HG03460 (cell line): Measurements from ENCODE around the gene CLHC1.
"Not testable (repeated sequence)": the region's sequence is repeated elsewhere in the genome, so short reads cannot be mapped to it uniquely, and the experiment has no call there.

Experiments used
- ATAC-seq: cut with Tn5 transposase; IDR thresholded peaks from one replicate; pipeline ENCODE4 v1.9.1; 2021; ENCODE audit not compliant: unreplicated experiment

The CLHC1 gene

DNA sequence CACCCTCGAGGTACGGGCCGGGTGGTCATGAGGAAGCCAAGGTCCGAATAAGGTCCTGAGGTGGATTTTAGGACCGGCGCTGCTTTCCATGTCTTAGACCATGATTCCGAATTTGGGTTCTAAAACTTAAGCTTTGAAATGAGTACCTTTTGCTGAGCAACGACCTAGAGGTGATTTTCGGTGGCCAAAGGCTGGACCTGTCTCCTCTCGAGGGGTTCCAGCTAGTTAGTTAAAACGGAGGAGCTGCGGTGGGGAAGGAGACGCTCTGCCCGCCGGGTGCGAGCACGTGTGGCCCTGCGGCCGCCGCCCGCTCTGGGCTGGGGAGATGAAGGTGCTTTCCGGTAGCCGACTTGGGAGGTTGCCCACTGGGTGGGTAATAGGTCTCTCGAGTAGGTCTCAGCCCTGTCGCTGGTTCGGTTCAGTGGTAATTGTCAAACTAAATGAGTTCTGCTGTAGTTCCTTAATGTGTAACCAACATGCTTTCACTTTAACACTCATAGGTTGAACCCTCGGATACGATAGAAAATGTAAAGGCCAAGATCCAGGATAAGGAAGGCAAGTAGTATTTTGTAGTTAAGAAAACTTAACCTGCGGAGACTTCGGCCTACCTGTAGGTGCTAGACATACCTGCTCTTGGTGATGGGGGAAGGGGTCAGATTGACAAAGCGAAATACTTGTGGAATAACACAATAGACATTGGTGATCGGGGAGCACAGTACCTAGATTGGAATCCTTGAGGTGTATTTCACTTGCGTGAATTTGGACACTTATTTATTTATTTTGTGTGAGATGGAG lies 967 bp upstream of the CLHC1 start:
- ATAC-seq: peak; percentile 37

DNA sequence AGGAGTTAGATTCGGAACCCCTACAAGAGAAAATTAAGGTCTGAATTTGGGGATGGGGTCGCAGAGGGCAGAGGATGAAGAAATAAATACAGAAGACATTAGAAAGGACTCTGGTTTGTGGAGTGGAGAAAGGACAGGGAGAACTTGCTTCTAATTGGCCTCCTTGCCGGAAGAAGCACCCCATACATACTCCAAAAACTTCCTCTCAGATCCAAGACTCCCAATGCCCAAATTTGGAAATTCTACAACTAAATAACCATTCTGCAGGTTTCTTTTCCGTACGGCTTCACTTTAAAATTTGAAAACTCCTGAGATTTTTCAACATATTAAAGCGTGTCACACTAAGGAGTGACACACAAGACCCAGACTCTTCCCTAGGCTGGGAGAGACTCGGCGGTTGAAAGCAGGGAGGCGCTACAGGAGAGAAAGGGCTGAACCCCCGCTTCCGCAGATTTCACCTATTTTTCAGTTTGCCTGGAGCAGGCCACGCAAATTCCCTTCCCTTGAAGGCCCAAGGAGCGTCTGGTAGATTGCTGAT lies 478 bp downstream of the CLHC1 start:
- no peak for ATAC-seq

DNA sequence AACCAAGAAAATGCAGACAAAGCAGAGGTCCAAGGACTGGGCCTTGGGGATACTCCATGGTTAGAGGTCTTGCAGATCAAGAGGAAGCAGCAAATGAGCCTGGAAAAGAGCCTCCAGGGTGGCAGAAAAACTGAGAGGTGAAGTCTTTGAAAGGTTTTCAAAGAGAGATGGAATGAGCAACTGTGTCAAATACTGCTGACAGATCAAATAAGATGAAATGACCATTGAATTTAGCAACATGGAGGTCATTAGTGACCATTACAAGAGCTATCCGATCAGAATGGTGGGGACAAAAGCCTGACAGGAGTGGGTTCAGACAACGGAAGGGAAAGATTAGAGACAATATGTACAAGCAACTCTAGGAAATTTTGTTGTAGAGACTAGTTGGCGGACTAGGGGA lies 1.5 kb downstream of the CLHC1 start:
- no peak for ATAC-seq

DNA sequence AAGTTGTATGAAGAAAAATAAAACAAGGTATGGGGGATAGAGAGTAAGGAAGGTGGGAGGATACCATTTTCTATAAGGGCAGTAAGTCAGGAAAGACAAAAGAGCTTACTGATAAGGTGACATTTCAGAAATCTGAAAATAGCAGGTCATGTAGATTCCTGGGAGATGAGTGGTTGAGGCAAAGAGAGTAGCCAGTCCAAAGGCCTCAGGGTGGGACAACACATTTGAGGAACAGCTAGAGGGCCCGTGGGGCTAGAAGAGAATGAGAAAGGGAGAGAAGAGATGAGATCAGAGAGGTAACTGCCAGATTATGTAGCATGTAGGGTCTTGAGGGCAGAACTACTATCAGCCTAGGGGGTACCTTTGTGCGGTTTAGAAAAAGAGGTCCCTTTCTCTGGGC lies 2.9 kb downstream of the CLHC1 start:
- ATAC-seq: no peak

DNA sequence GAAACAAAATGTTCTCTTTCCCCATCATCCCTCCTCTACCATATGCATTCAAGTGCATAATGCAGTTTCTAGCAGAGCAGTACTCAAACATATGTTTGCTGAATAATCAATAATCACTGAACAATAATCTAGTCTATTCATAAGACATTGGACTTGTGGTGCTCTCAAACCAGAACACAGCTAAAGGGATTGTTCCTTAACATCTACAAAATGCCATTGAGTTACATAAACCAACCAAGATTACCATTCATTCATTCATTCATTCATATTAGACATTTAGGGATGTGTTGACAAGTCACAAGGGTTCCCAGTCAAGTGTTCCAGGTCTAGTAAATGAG lies 3.9 kb downstream of the CLHC1 start:
- ATAC-seq: no peak

DNA sequence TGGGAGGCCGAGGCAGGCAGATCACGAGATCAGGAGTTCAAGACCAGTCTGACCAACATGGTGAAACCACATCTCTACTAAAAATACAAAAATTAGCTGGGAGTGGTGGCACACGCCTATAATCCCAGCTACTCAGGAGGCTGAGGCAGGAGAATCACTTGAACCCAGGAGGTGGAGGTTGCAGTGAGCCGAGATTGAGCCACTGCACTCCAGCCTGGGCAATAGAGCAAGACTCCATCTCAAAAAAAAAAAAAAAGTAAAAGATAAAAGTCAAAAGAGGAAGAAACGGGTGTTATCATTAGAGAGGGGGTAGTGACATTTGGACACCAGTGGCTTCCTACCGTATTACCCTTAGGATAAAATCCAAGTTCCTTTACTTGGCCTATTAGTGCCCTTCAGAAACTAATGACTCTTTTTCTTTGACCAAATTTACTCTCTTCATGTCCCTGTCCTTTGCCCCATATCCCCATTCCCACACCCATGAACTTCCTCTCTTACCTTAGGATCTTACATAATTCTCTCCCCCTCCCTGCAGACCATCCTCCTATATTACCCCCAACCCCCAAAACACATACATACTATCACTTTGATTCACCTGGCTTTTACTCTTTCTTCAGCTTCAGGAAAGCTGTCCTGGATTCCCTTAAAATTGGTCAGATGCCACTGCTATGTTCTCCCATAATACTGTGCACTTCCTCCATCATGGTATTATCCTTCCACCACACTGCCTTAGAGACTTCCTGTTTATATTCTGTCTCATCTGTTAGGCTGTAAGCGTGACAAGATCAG lies 4.5 kb downstream of the CLHC1 start:
- not testable (repeated sequence) for ATAC-seq

DNA sequence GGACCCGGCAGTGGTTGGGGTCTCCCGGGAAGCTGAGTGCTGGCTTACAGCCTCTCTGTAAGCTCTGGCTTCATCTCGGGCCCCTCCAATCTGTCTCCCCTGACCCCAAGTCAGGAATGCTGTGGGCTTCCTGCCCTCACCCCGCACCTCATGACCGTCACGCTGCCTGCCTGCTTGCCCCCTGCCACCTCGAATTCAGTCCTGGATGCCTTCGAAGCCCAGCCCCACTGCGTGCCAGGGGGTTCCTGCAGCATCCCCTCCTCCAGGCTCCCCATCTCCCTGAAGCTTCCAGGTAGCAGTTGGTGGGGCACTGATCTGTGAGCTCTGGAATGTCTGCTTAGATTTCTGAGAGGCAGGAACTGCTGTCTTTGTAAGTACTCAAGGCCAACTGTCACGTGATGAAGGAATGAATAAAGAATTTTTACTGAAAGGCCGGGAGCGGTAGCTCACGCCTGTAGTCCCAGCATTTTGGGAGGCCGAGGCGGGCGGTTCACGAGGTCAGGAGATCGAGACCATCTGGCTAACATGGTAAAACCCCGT lies 6.5 kb downstream of the CLHC1 start:
- no peak for ATAC-seq

DNA sequence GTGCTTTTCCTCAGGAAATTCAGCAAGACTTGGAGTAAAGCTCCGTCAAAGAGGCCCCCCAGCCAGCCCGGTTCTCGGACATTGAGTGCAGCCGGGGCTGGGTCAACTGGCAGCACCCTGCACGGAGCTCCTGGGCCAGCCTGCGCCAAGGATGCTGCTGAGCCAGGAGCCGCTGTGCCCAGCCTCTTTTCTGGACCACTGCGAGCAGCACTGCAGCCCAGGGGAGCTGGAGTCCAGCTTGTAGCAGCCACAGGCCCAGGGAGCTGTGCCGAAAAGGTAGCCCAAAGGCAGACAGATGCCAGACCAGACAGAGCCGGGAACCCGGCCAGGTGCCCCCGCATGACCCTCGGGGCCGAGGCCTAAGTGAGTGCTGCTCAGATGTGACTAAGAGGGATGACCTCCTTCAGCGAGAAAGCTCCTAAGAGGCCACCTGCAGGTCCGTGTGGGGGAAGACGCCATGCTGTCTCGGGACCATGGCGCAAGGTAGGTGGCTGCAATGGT lies 7.3 kb downstream of the CLHC1 start:
- ATAC-seq: no peak

DNA sequence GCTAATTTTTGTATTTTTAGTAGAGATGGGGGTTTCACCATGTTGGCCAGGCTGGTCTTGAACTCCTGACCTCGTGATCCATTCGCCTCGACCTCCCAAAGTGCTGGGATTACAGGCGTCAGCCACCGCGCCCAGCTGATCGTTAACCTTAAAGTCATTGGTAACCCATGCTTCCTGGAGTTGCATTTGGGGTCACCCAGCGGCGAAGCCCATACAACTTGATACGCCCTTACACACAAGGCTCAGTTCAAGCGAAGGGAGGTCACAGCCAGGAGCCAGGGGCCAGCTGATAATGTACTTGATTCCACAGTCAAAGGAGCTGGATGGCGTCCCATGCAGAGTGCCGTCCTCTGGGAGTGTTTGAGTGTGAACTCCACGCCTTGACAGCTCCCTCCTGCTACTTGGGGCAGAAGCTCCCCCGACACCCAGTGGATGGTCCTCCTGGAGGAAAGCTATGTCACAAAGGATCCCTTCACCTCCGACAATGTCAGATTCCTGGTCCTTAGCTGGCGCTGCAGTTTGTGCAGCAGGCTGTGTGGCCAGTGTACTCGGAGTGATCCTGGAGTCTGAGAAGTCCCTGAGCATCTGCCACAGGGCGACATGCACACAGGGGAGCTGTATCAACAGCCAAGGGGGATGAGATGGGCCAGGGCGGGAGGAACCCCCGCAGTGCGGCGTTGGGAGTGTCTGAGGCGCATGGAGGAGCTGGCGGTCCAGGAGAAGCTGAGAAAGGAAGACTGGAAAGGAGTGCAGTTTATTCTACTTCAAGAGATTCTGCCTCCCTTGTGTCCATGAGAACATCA lies 7.9 kb downstream of the CLHC1 start:
- no peak for ATAC-seq

DNA sequence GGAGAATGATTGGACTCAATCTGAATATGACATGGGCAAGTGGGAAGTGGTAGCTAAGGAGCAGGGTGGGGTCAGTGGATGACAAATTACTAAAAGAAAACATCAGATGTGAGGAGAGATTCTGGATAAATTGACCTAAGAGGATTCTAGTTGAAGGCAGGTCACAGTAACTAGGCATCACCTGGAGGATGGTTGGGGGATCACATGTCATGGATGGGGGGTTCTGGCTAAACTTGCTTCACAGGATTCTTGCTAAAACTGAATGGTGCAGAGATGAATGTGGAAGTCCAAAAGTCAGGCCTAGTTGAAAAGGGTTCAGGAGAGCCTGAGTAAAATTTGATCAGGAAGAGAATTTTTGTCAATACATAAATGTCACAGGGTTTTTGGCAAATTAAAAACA lies 18.3 kb downstream of the CLHC1 start:
- ATAC-seq: no peak

DNA sequence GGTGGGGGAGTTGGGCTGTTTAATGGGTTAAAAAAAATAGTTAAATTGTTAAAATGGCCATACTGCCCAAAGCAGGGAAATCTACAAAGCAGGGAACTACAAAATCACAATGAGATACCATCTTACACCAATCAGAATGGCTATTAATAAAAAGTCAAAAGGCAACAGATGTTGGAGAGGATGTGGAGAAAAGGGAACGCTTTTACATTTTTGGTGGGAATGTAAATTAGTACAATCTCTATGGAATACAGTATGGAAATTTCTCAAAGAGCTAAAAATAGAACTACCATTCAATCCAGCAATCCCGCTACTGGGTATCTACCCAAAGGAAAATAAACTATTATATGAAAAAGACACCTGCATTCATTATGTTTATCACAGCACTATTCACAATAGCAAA lies 27.1 kb downstream of the CLHC1 start:
- no peak for ATAC-seq

DNA sequence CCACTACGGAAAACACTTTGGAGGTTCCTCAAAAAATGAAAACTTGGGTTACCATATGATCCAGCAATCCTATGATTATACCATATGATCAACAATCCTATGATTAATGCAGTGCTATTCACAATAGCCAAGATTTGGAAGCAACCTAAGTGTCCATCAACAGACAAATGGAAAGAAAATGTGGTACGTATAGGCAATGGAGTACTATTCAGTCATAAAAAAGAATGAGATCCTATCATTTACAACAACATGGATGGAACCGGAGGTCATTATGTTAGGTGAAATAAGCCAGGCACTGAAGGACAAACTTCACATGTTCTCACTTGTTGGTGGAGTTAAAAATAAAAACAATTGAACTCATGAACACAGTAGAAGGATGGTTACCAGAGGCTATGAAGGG lies 27.6 kb downstream of the CLHC1 start:
- no peak for ATAC-seq

DNA sequence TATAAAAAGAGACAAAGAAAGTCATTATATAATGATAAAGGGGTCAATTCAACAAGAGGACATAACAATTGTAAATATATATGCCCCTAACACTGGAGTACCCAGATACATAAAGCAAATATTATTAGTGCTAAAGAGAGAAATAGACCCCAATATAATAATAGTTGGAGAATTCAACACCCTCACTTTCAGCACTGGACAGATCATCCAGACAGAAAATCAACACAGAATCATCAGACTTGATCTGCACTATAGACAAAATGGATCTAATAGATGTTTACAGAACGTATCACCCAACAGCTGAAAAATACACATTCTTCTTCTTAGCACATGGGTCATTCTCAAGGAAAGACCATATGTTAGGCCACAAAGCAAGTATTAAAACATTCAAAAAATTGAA lies 31.7 kb downstream of the CLHC1 start:
- no peak for ATAC-seq

DNA sequence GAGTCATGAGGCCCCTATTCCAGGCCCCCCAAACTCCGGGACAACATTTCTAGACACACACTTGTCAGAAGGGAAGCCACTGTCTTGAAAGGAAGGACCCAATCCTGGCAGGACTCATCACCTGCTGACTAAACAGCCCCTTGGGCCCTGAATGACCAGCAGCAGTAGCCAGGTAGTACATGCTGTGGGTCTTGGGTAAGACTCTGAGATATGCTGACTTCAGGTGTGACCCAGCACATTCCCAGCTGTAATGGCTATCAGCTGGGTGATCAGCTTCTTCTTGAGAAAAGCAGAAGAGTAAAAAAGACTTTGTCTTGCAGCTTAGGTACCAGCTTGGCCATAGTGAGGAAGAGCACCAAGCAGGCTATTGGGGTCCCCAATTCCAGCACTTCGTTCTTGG lies 35.6 kb downstream of the CLHC1 start:
- no peak for ATAC-seq

DNA sequence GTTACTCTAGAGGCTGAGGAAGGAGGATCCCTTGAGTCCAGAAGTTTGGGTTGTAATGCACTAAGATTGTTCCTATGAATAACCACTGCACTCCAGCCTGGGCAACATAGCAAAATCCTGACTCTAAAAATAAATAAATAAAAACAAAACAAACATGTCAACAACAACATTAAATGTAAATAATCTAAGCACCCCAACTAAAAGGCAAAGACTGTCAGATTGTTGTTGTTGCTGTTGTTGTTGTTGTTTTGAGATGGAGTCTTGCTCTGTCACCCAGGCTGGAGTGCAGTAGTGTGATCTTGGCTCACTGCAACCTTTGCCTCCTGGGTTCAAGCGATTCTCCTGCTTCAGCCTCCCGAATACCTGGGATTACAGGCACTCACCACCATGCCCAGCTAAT lies 40.2 kb downstream of the CLHC1 start:
- ATAC-seq: not testable (repeated sequence)

DNA sequence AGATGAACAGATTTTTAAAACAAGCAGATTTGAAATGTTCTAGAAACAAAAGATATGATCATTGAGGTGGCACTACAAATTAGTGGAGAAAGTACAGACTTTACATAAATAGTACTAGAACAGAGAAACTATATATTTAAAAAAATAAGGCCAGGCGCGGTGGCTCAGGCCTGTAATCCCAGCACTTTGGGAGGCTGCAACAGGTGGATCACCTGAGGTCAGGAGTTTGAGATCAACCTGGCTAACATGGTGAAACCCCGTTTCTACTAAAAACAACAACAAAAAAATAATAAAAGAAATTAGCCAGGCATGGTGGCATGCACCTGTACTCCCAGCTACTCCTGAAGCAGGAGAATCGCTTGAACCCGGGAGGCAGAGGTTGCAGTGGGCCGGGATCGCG lies 45.3 kb downstream of the CLHC1 start:
- ATAC-seq: not testable (repeated sequence)

DNA sequence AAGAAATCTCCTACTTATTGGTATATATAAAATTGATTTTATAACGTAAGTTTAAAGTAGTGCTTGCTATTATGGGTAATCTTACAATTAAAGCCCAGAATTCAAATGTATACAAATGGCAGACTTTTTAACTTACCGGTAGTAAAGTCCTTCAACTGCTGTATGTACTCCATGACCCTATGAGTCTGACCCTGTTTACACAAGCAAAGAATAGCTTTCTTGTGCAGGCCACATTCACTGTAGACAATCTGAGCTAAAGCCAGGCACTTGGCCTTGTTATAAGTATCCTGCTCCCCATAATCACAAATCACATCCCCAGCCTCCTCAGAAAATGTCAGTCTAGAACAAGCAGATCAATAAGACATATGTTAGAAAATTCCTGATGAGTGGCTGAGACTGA lies 51.7 kb downstream of the CLHC1 start:
- no peak for ATAC-seq

DNA sequence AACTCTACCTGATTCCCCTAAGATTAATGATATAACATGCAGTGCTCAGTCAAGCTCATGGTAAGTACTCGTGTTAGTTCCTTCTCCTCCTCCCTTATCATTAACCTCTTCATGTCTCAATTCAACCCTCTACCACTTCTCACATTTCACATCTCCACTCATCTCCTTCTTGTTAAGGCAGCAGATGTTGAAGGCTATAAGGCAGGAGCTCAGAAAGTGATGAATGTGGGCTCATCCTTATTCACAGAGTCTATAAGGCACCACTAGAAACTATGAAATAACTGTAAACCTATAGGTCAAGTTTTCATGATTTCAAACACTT lies 56.0 kb downstream of the CLHC1 start:
- ATAC-seq: no peak

DNA sequence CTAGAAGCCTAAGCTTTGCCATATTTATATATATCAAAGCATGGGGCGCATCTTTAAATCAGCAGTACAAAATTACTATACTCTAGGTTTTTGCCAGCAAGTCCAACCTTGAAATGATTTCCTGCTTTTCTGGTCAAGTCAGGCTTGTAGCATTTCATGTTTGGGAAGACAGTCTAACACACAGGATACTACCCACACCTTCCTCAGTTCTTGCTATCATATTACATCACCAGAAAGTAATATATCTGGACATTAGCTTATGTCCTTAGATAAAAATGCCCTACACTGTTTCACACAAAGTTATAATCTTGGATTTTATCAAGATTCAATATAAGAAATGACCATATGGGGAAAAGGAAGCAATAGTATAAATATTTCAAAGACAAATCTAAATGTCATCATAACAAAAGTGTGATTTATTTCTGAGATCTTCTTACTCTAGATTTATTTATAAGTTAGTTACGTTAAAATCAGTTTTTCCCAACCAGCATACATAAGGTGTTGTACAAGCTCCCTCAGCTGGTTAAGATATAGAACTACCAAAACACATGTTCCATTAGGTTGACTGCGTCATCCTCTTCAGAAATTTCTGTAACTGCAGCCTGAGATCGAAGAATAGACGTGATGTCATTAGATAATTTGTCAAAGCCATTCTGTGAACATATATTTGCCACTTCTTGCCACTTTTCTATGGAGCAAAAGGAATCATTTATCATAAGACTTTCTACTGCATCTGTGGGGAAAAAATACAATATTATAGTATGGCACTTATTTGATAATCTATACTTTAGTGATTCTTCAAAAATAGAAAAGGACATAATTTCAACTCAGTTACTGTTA lies 56.6 kb downstream of the CLHC1 start:
- no peak for ATAC-seq

DNA sequence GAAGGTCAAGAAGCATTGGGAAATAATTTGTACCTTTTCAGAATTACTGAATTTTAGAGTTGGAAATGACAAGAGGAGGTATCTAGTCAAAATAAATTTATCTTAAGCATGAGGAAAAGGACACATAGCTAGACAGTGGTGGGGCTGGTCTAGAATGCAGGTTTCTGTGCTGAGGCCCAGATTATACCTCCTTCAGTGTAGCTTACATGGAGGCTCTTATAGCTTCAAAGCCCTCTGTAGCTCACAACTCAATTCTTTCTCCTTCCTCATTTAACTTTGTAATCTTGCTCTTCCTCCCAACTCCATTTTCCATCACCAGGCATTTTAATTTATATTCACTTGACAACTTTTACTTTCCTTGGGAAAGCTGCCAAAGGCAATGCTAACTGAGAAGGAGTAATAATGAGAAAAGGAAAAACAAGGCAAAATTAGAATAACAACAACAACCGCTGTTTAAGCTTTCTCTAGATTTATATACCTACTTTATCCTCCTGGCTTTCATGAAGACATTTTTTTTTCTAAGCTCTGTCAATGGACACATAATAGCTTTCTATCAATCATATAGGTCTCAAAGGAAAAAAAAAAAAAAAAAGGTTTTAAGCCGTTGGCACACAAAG lies 58.5 kb downstream of the CLHC1 start:
- ATAC-seq: no peak
